Measurements from ENCODE around the gene MT2A. TPM values are rescaled to one million over a fixed set of nuclear protein-coding genes. Genes with fewer than 3 reads are reported as not detected.
A peak's percentile ranks its signal among the peaks of the same experiment; 100 is the strongest.

The MT2A gene
- total RNA-seq, 1 donor: 33.7 TPM

- Histone ChIP-seq H3K27me3 (ENCODE audit: insufficient read depth, low read length) (no peaks in the 10 kb centered on the region), H2AFZ (ENCODE audit: low read length) (no peak overlapping the region), H3K79me2 (ENCODE audit: insufficient read depth, low read length) (peaks cover 17% of the 10 kb centered on the region), H3K4me1 (ENCODE audit: insufficient read depth, low read length) (peaks cover 14% of the 10 kb centered on the region), H3K9me3 (ENCODE audit: low read depth, low read length) (no peaks in the 10 kb centered on the region), H3K27ac (ENCODE audit: low read depth, low read length) (peak overlapping the region; percentile 97), H3K4me3 (ENCODE audit: insufficient read depth, low read length) (peak overlapping the region; percentile 86), H3K36me3 (ENCODE audit: insufficient read depth, low read length) (no peaks in the 10 kb centered on the region), H3K4me2 (ENCODE audit: insufficient read depth, low read length) (peak overlapping the region; percentile 97), H4K20me1 (ENCODE audit: insufficient read depth, low read length) (peaks cover 4% of the 10 kb centered on the region)
- TF ChIP-seq, protein P1, sequence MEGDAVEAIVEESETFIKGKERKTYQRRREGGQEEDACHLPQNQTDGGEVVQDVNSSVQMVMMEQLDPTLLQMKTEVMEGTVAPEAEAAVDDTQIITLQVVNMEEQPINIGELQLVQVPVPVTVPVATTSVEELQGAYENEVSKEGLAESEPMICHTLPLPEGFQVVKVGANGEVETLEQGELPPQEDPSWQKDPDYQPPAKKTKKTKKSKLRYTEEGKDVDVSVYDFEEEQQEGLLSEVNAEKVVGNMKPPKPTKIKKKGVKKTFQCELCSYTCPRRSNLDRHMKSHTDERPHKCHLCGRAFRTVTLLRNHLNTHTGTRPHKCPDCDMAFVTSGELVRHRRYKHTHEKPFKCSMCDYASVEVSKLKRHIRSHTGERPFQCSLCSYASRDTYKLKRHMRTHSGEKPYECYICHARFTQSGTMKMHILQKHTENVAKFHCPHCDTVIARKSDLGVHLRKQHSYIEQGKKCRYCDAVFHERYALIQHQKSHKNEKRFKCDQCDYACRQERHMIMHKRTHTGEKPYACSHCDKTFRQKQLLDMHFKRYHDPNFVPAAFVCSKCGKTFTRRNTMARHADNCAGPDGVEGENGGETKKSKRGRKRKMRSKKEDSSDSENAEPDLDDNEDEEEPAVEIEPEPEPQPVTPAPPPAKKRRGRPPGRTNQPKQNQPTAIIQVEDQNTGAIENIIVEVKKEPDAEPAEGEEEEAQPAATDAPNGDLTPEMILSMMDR (IDR thresholded peaks at IDR 0.05; ENCODE audit: extremely low read depth, low read depth, low read length): no peak
- DNase-seq (ENCODE audit: insufficient read length, low spot score, missing footprints): no peak
Measured at GRCh38 chr16:56626685-56627084, 18.3 kb downstream of the MT2A start.

DNA sequence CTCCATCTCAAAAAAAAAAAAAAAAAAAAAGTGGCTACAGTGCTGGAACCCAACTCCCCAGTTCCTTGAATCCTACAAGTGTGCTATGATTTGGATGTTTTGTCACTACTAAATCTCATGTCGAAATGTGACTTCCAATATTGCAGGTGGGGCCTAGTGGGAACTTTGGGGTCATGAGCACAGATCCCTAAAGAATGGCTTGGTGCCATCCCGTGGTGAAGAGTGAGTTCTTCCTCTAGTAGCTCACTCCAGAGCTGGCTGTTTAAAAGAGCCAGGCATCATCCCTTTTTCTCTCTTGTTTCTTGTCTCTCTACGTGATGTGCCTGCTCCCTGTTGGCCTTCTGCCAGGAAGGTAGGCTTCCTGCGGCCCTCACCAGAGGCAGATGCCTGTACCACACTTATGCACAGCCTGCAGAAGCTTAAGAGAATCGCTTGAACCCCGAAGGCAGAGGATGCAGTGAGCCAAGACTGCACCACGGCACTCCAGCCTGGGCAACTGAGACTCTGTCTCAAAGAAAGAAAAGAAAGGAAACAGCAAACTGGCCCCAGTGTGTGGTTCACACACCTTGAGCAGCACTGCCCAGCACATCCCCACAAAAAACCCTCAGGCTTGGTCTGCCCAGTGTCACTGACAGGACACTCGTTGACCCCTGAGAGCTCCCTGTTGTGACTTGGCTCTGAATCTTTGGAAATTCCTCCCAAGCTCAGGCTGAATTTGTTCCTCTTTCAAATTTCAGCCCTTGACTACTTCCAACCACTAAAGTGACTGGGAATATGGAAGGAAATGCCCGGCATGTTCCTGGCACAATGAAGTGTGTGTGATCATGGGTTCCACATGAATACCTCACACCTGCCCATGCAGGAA is 20.3 kb downstream of the MT2A start:
- H3K79me2 ChIP-seq (ENCODE audit: insufficient read depth, low read length): peaks cover 17% of the 10 kb centered on the region
- peaks cover under 1% of the 10 kb centered on the region for H3K27me3 ChIP-seq (ENCODE audit: insufficient read depth, low read length)
- no peak for DNase-seq (ENCODE audit: insufficient read length, low spot score, missing footprints)
- TF ChIP-seq, protein P1 (IDR thresholded peaks at IDR 0.05; ENCODE audit: extremely low read depth, low read depth, low read length): no peak
- H3K9me3 ChIP-seq (ENCODE audit: low read depth, low read length): no peaks in the 10 kb centered on the region
- H3K4me3 ChIP-seq (ENCODE audit: insufficient read depth, low read length): no peak overlapping the region
- no peak overlapping the region for H3K27ac ChIP-seq (ENCODE audit: low read depth, low read length)
- H3K4me1 ChIP-seq (ENCODE audit: insufficient read depth, low read length): peaks cover 21% of the 10 kb centered on the region
- H2AFZ ChIP-seq (ENCODE audit: low read length): no peak overlapping the region
- H4K20me1 ChIP-seq (ENCODE audit: insufficient read depth, low read length): peaks cover 4% of the 10 kb centered on the region
- no peak overlapping the region for H3K4me2 ChIP-seq (ENCODE audit: insufficient read depth, low read length)
- H3K36me3 ChIP-seq (ENCODE audit: insufficient read depth, low read length): no peaks in the 10 kb centered on the region

- H3K36me3 ChIP-seq (ENCODE audit: insufficient read depth, low read length): no peaks in the 10 kb centered on the region
- no peak overlapping the region for H2AFZ ChIP-seq (ENCODE audit: low read length)
- peaks cover 17% of the 10 kb centered on the region for H3K79me2 ChIP-seq (ENCODE audit: insufficient read depth, low read length)
- TF ChIP-seq, protein P1 (IDR thresholded peaks at IDR 0.05; ENCODE audit: extremely low read depth, low read depth, low read length): no peak
- no peak for DNase-seq (ENCODE audit: insufficient read length, low spot score, missing footprints)
- H3K27ac ChIP-seq (ENCODE audit: low read depth, low read length): no peak overlapping the region
- H3K4me2 ChIP-seq (ENCODE audit: insufficient read depth, low read length): no peak overlapping the region
- H4K20me1 ChIP-seq (ENCODE audit: insufficient read depth, low read length): peaks cover 4% of the 10 kb centered on the region
- peaks cover 2% of the 10 kb centered on the region for H3K27me3 ChIP-seq (ENCODE audit: insufficient read depth, low read length)
- peaks cover 21% of the 10 kb centered on the region for H3K4me1 ChIP-seq (ENCODE audit: insufficient read depth, low read length)
- H3K9me3 ChIP-seq (ENCODE audit: low read depth, low read length): no peaks in the 10 kb centered on the region
- H3K4me3 ChIP-seq (ENCODE audit: insufficient read depth, low read length): no peak overlapping the region
Measured at GRCh38 chr16:56629531-56629930, 21.1 kb downstream of the MT2A start.

GRCh38 chr16:56630134-56630533 is 21.8 kb downstream of the MT2A start:
- H3K4me3 ChIP-seq (ENCODE audit: insufficient read depth, low read length): no peak overlapping the region
- peaks cover 2% of the 10 kb centered on the region for H3K27me3 ChIP-seq (ENCODE audit: insufficient read depth, low read length)
- DNase-seq (ENCODE audit: insufficient read length, low spot score, missing footprints): no peak
- H3K9me3 ChIP-seq (ENCODE audit: low read depth, low read length): no peaks in the 10 kb centered on the region
- H3K79me2 ChIP-seq (ENCODE audit: insufficient read depth, low read length): peaks cover 14% of the 10 kb centered on the region
- no peak overlapping the region for H2AFZ ChIP-seq (ENCODE audit: low read length)
- H3K36me3 ChIP-seq (ENCODE audit: insufficient read depth, low read length): no peaks in the 10 kb centered on the region
- no peak overlapping the region for H3K27ac ChIP-seq (ENCODE audit: low read depth, low read length)
- peaks cover 4% of the 10 kb centered on the region for H4K20me1 ChIP-seq (ENCODE audit: insufficient read depth, low read length)
- no peak overlapping the region for H3K4me2 ChIP-seq (ENCODE audit: insufficient read depth, low read length)
- peaks cover 21% of the 10 kb centered on the region for H3K4me1 ChIP-seq (ENCODE audit: insufficient read depth, low read length)
- TF ChIP-seq, protein P1 (IDR thresholded peaks at IDR 0.05; ENCODE audit: extremely low read depth, low read depth, low read length): no peak
